ENCODE results near the gene CAPN3. TPM values are rescaled to one million over a fixed set of nuclear protein-coding genes. Genes with fewer than 3 reads are reported as not detected.

The CAPN3 gene
- polyA plus RNA-seq, 2 of the 4 experiments (the other 2 are of a cell fraction), result 0.25 to 1.1 TPM

DNA sequence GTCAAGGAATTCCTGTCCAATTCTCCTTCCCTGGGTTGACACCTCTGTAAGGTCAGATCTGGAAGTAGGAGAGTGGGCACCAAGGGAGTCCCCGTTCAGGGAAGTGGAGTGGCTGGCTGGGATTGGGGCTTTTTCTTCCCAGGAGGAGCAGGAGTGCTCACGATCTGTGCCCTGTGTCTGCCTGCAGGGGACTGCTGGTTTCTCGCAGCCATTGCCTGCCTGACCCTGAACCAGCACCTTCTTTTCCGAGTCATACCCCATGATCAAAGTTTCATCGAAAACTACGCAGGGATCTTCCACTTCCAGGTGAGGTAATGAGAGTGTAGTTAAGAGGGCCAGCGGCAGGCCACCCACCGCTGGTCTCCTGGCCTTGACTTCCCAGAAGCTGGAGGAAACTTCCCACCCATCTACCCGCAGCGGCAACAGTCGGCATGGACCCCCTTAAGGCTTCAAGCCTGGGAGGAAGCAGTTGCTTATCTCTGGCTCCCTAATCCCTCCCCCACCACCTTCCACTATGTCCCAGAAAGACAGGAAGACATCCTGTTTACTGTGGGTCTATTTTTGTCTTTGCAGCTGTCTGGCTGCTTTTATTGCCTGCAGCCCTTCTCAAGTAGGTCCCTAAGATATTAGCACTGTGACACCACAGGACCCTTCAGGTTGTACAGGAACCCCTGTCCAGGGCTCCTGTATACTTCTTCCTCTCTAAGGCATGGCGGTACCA, 26.8 kb downstream of the CAPN3 start:
- CTCF ChIA-PET, result interaction anchor here (0.5 to 2.2 kb wide), 10 partner anchors 11 to 247 kb away, joined by 3 to 9 read pairs (median 4); partner anchors contain the start of gene PLA2G4F

GRCh38 chr15:42387603-42388002, 28.3 kb downstream of the CAPN3 start:
- 66% methylated on average over 7 of the region's 8 CpGs for WGBS (ENCODE audit: missing lambda C conversion rate)
- H3K9me3 ChIP-seq, result no peaks in the 10 kb centered on the region
- no peaks in the 10 kb centered on the region for H3K4me1 ChIP-seq
- no peak overlapping the region for H3K27ac ChIP-seq
- FAIRE-seq, result no peak
- ChIA-PET CTCF (interaction anchor here (1.1 to 1.5 kb wide), 2 partner anchors 10 to 11 kb away, joined by 3 to 4 read pairs; no protein-coding TSS in a partner anchor), POLR2A (no interaction called here)
- no peak for DNase-seq (ENCODE audit: low read depth in 1 of 2, low spot score in 1 of 2)
- H3K4me3 ChIP-seq, result no peak overlapping the region
- no peak overlapping the region for H3K4me2 ChIP-seq
- TF ChIP-seq, protein P1, sequence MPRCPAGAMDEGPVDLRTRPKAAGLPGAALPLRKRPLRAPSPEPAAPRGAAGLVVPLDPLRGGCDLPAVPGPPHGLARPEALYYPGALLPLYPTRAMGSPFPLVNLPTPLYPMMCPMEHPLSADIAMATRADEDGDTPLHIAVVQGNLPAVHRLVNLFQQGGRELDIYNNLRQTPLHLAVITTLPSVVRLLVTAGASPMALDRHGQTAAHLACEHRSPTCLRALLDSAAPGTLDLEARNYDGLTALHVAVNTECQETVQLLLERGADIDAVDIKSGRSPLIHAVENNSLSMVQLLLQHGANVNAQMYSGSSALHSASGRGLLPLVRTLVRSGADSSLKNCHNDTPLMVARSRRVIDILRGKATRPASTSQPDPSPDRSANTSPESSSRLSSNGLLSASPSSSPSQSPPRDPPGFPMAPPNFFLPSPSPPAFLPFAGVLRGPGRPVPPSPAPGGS (IDR thresholded peaks at IDR 0.05), result no peak
- TF ChIP-seq MYC (IDR thresholded peaks at IDR 0.05; ENCODE audit: borderline replicate concordance, low read length) (no peak), HOXB5 (CRISPR knock-in tag; IDR thresholded peaks at IDR 0.05) (no peak), POLR2A (IDR thresholded peaks at IDR 0.05; ENCODE audit: low read length) (no peak), TFCP2L1 (CRISPR knock-in tag; IDR thresholded peaks at IDR 0.05) (no peak), CTCF (IDR thresholded peaks at IDR 0.05) (no peak), FOXS1 (CRISPR knock-in tag; IDR thresholded peaks at IDR 0.05) (no peak), JUN (IDR thresholded peaks at IDR 0.05) (no peak), EHF (CRISPR knock-in tag; IDR thresholded peaks at IDR 0.05) (no peak), NFE2L2 (conservative IDR thresholded peaks at IDR 0.05; ENCODE audit: low read length) (no peak), FOSB (CRISPR knock-in tag; IDR thresholded peaks at IDR 0.05) (no peak)
- TF ChIP-seq, protein P2, sequence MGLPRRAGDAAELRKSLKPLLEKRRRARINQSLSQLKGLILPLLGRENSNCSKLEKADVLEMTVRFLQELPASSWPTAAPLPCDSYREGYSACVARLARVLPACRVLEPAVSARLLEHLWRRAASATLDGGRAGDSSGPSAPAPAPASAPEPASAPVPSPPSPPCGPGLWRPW (IDR thresholded peaks at IDR 0.05), result no peak
- TF ChIP-seq, protein P3, sequence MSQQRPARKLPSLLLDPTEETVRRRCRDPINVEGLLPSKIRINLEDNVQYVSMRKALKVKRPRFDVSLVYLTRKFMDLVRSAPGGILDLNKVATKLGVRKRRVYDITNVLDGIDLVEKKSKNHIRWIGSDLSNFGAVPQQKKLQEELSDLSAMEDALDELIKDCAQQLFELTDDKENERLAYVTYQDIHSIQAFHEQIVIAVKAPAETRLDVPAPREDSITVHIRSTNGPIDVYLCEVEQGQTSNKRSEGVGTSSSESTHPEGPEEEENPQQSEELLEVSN (IDR thresholded peaks at IDR 0.05; ENCODE audit: borderline replicate concordance, low read depth), result no peak
- no peak for ATAC-seq

More for the DNA sequence above, 26.8 kb downstream of the CAPN3 start:
- FAIRE-seq (no peak), DNase-seq (ENCODE audit: low read depth in 1 of 2, low spot score in 1 of 2) (no peak), ATAC-seq (no peak)
- Histone ChIP-seq H3K9me3 (no peaks in the 10 kb centered on the region), H3K27ac (no peak overlapping the region), H3K4me2 (no peak overlapping the region), H3K4me3 (no peak overlapping the region), H3K4me1 (no peaks in the 10 kb centered on the region)
- WGBS (ENCODE audit: missing lambda C conversion rate), result 68% methylated on average over 11 of the region's 12 CpGs
- no peak for TF ChIP-seq CBX8 (IDR thresholded peaks at IDR 0.05)
- no peak for TF ChIP-seq NR3C1 (IDR thresholded peaks at IDR 0.05)
- no peak for TF ChIP-seq RCOR1 (IDR thresholded peaks at IDR 0.05; ENCODE audit: low read depth, low read length)
- no peak for TF ChIP-seq HOXB5 (CRISPR knock-in tag; IDR thresholded peaks at IDR 0.05)
- TF ChIP-seq HDAC2 (IDR thresholded peaks at IDR 0.05), result no peak
- no peak for TF ChIP-seq MYC (IDR thresholded peaks at IDR 0.05; ENCODE audit: borderline replicate concordance, low read length)
- no peak for TF ChIP-seq POLR2A (IDR thresholded peaks at IDR 0.05; ENCODE audit: low read length)
- TF ChIP-seq EP300 (IDR thresholded peaks at IDR 0.05), result no peak
- POLR2A ChIA-PET, result no interaction called here

- Histone ChIP-seq H3K9me3 (no peaks in the 10 kb centered on the region), H3K27ac (no peak overlapping the region), H3K4me2 (no peak overlapping the region), H3K4me3 (no peak overlapping the region), H3K4me1 (no peaks in the 10 kb centered on the region)
- TF ChIP-seq HOXB5 (CRISPR knock-in tag; IDR thresholded peaks at IDR 0.05) (no peak), ATOH8 (CRISPR knock-in tag; IDR thresholded peaks at IDR 0.05; ENCODE audit: low read depth) (no peak), CTCF (IDR thresholded peaks at IDR 0.05) (no peak), RNF2 (IDR thresholded peaks at IDR 0.05; ENCODE audit: borderline replicate concordance, low read depth) (no peak), CEBPB (IDR thresholded peaks at IDR 0.05) (no peak), MAFK (IDR thresholded peaks at IDR 0.05; ENCODE audit: partially characterized antibody) (no peak)
- TF ChIP-seq, protein P1 (IDR thresholded peaks at IDR 0.05), result no peak
- TF ChIP-seq, protein P2 (IDR thresholded peaks at IDR 0.05), result no peak
- ChIA-PET CTCF (no interaction called here), POLR2A (no interaction called here)
- 80% methylated on average over 11 of the region's 11 CpGs for WGBS (ENCODE audit: missing lambda C conversion rate)
- ATAC-seq (no peak), DNase-seq (ENCODE audit: low read depth in 1 of 2, low spot score in 1 of 2) (no peak), FAIRE-seq (no peak)
These were observed 33.2 kb downstream of the CAPN3 start for GRCh38 chr15:42392309-42393024.
